H9 (cell line): ENCODE data around the gene FOLR2. TPM values are rescaled to one million over a fixed set of nuclear protein-coding genes. Genes with fewer than 3 reads are reported as not detected.

Experiments used
- DNase-seq: peaks from one replicate; pipeline ENCODE4 v3.0.0-alpha.2; 2017
- H2AFZ ChIP-seq: one replicate; pipeline ENCODE4 v1.6.1; 2013; ENCODE audit warnings: mild to moderate bottlenecking, low read length, control low read depth, moderate library complexity
- H2AK5ac ChIP-seq: 2 replicates; pipeline ENCODE4 v1.6.1; 2013; ENCODE audit warnings: low read length, control low read depth, mixed read lengths; ENCODE audit not compliant: insufficient read length
- H2BK120ac ChIP-seq: one replicate; pipeline ENCODE4 v1.6.1; 2013; ENCODE audit warnings: low read depth, mild to moderate bottlenecking, low read length, control low read depth, inconsistent platforms; ENCODE audit not compliant: poor library complexity, severe bottlenecking
- H2BK12ac ChIP-seq: 2 replicates; pipeline ENCODE4 v1.6.1; 2013; ENCODE audit warnings: low read length, control low read depth, mixed read lengths, low read depth; ENCODE audit not compliant: insufficient read length
- H2BK15ac ChIP-seq: 2 replicates; pipeline ENCODE4 v1.6.1; 2013; ENCODE audit warnings: low read depth, low read length, control low read depth
- H2BK20ac ChIP-seq: one replicate; pipeline ENCODE4 v1.6.1; 2013; ENCODE audit warnings: low read depth, mild to moderate bottlenecking, low read length, control low read depth, inconsistent platforms; ENCODE audit not compliant: poor library complexity, severe bottlenecking
- H2BK5ac ChIP-seq: 2 replicates; pipeline ENCODE4 v1.6.1; 2013; ENCODE audit warnings: low read length, control low read depth, mixed read lengths; ENCODE audit not compliant: insufficient read length
- H3K14ac ChIP-seq: 2 replicates; pipeline ENCODE4 v1.6.1; 2013; ENCODE audit warnings: low read length, control low read depth; ENCODE audit not compliant: insufficient read depth
- H3K18ac ChIP-seq: 2 replicates; pipeline ENCODE4 v1.6.1; 2013; ENCODE audit warnings: low read depth, mild to moderate bottlenecking, mixed read lengths, low read length, control low read depth; ENCODE audit not compliant: insufficient read length
- H3K23ac ChIP-seq: 2 replicates; pipeline ENCODE4 v1.6.1; 2013; ENCODE audit warnings: low read length, control low read depth, mixed read lengths, low read depth; ENCODE audit not compliant: insufficient read length
- H3K23me2 ChIP-seq: 2 replicates; pipeline ENCODE4 v1.6.1; 2013; ENCODE audit warnings: low read depth, mild to moderate bottlenecking, mixed read lengths, low read length, control low read depth; ENCODE audit not compliant: insufficient read length, poor library complexity, severe bottlenecking
- H3K27ac ChIP-seq: 2 replicates; pipeline ENCODE4 v1.5.1; 2013; ENCODE audit warnings: low read length, control low read depth, mixed read lengths, low read depth; ENCODE audit not compliant: insufficient read length
- H3K27me3 ChIP-seq: 2 replicates; pipeline ENCODE4 v1.6.1; 2013; ENCODE audit warnings: low read length, control low read depth, inconsistent platforms; ENCODE audit not compliant: insufficient read depth
- H3K4ac ChIP-seq: 2 replicates; pipeline ENCODE4 v1.6.1; 2013; ENCODE audit warnings: low read depth, mild to moderate bottlenecking, control low read depth, inconsistent platforms, low read length, moderate library complexity
- H3K4me1 ChIP-seq: 2 replicates; pipeline ENCODE4 v1.6.1; 2013; ENCODE audit warnings: low read length, control low read depth, inconsistent platforms; ENCODE audit not compliant: insufficient read depth
- H3K4me2 ChIP-seq: 2 replicates; pipeline ENCODE4 v1.6.1; 2013; ENCODE audit warnings: low read length, control low read depth, mixed read lengths; ENCODE audit not compliant: insufficient read length, insufficient read depth
- H3K56ac ChIP-seq: 2 replicates; pipeline ENCODE4 v1.6.1; 2013; ENCODE audit warnings: low read depth, mild to moderate bottlenecking, mixed read lengths, low read length, control low read depth; ENCODE audit not compliant: insufficient read length
- H3K79me1 ChIP-seq: 2 replicates; pipeline ENCODE4 v1.6.1; 2013; ENCODE audit warnings: low read depth, mild to moderate bottlenecking, moderate library complexity, low read length, control low read depth, inconsistent platforms; ENCODE audit not compliant: insufficient read depth, poor library complexity, severe bottlenecking
- H3K79me2 ChIP-seq: 2 replicates; pipeline ENCODE4 v1.6.1; 2013; ENCODE audit warnings: low read length, control low read depth, inconsistent platforms; ENCODE audit not compliant: insufficient read depth
- H3K9ac ChIP-seq: 2 replicates; pipeline ENCODE4 v1.6.1; 2013; ENCODE audit warnings: low read length, control low read depth, mixed read lengths; ENCODE audit not compliant: insufficient read length; ENCODE audit errors: extremely low read depth
- H3K9me3 ChIP-seq: one replicate; pipeline ENCODE4 v1.6.1; 2013; ENCODE audit warnings: low read depth, low read length, inconsistent platforms; ENCODE audit not compliant: control insufficient read depth
- H3T11ph ChIP-seq: one replicate; pipeline ENCODE4 v1.6.1; 2013; ENCODE audit warnings: mild to moderate bottlenecking, low read length, control low read depth, inconsistent platforms
- H4K20me1 ChIP-seq: one replicate; pipeline ENCODE4 v1.6.1; 2013; ENCODE audit not compliant: control insufficient read depth, insufficient read length, insufficient read depth
- H4K5ac ChIP-seq: 2 replicates; pipeline ENCODE4 v1.6.1; 2013; ENCODE audit warnings: low read depth, mild to moderate bottlenecking, mixed read lengths, low read length, control low read depth; ENCODE audit not compliant: insufficient read length
- H4K8ac ChIP-seq: replicated peaks from 2 replicates; pipeline ENCODE4 v1.6.1; 2013; ENCODE audit warnings: low read length, control low read depth, mixed read lengths, low read depth; ENCODE audit not compliant: insufficient read length
- H4K91ac ChIP-seq: 2 replicates; pipeline ENCODE4 v1.6.1; 2013; ENCODE audit warnings: low read depth, mild to moderate bottlenecking, moderate library complexity, mixed read lengths, low read length, control low read depth; ENCODE audit not compliant: insufficient read length
- H3K27ac Mint-ChIP-seq, 3 experiments: 2 replicates in 2 of 3; 3 replicates in 1 of 3; pipeline ENCODE4 v1.8.0; 2020 to 2021; ENCODE audit warnings: mixed read lengths in 3 of 3, mild to moderate bottlenecking in 1 of 3, moderate library complexity in 1 of 3
- H3K27me3 Mint-ChIP-seq: 2 replicates; pipeline ENCODE4 v1.8.0; 2021; ENCODE audit warnings: low read depth, mild to moderate bottlenecking, moderate library complexity, mixed read lengths
- H3K36me3 Mint-ChIP-seq, 3 experiments: 2 replicates in 2 of 3; 3 replicates in 1 of 3; pipeline ENCODE4 v1.8.0; 2020 to 2021; ENCODE audit warnings: low read depth in 3 of 3, mixed read lengths in 3 of 3; ENCODE audit not compliant: insufficient read depth in 1 of 3
- H3K4me1 Mint-ChIP-seq, 2 experiments: 2 replicates each; pipeline ENCODE4 v1.8.0; 2020; ENCODE audit warnings: mixed read lengths in 2 of 2
- H3K4me3 Mint-ChIP-seq, 2 experiments: 2 replicates in 1 of 2; 3 replicates in 1 of 2; pipeline ENCODE4 v1.8.0; 2020 to 2021; ENCODE audit warnings: mild to moderate bottlenecking in 2 of 2, mixed read lengths in 2 of 2, moderate library complexity in 1 of 2
- H3K9me3 Mint-ChIP-seq, 2 experiments: 2 replicates in 1 of 2; 3 replicates in 1 of 2; pipeline ENCODE4 v1.8.0; 2020; ENCODE audit warnings: mild to moderate bottlenecking in 2 of 2, mixed read lengths in 2 of 2, moderate library complexity in 1 of 2
- CTCF ChIP-seq: fragments of 200-600 bp; sonication (generic); conservative IDR thresholded peaks from 3 replicates; pipeline ENCODE4 v1.8.0; 2021; ENCODE audit warnings: antibody characterized with exemption, mild to moderate bottlenecking
- WGBS: extraction: QIAGEN DNeasy Blood & Tissue Kit; methylation state at CpG from one replicate; pipeline ENCODE4 v1.1.7; 2013; ENCODE audit warnings: missing lambda C conversion rate, low lambda C conversion rate, mixed read lengths; ENCODE audit not compliant: insufficient read length; ENCODE audit errors: extremely low coverage; 5-methylcytosine and 5-hydroxymethylcytosine counted together
- total RNA-seq: library from RNA; stranded (reverse); gene quantifications from 2 replicates; pipeline ENCODE4 v1.2.1, GENCODE V29; 2021

The FOLR2 gene
- total RNA-seq, 1 experiment from 2014 or later, result not detected

- WGBS, result no CpG with 5 or more reads among the region's 4 CpGs
- no peaks in the 10 kb centered on the region for H3K79me2 ChIP-seq
- no peak overlapping the region for H4K5ac ChIP-seq
- no peak overlapping the region for H4K8ac ChIP-seq
- no peak overlapping the region for H2BK120ac ChIP-seq
- no peak for TF ChIP-seq CTCF
- no peak overlapping the region for H3K4ac ChIP-seq
- H3K4me3 Mint-ChIP-seq, result no peak overlapping the region
- peaks cover 2% of the 10 kb centered on the region for H4K20me1 ChIP-seq
- H2AK5ac ChIP-seq, result no peak overlapping the region
- H3K27ac ChIP-seq, result no peak overlapping the region
- H3K14ac ChIP-seq, result no peak overlapping the region
- peak; percentile 21 for DNase-seq
- H3K9me3 ChIP-seq, result no peaks in the 10 kb centered on the region
- no peaks in the 10 kb centered on the region for H3K9me3 Mint-ChIP-seq
- H2BK20ac ChIP-seq, result no peak overlapping the region
- H3K27ac Mint-ChIP-seq, result no peak overlapping the region
- no peak overlapping the region for H2BK5ac ChIP-seq
- no peak overlapping the region for H3K23ac ChIP-seq
- peaks cover 29 to 80% (median 64%) of the 10 kb centered on the region in 3 experiments; a peak in 6 of 7 replicates for H3K36me3 Mint-ChIP-seq
- H2BK15ac ChIP-seq, result no peak overlapping the region
- H3K4me1 Mint-ChIP-seq, result peaks cover 17 to 18% of the 10 kb centered on the region in 2 experiments
- no peak overlapping the region for H3K18ac ChIP-seq
- peaks cover 3% of the 10 kb centered on the region for H3K27me3 Mint-ChIP-seq
- no peak overlapping the region for H4K91ac ChIP-seq
- no peak overlapping the region for H2BK12ac ChIP-seq
- H3K79me1 ChIP-seq, result no peaks in the 10 kb centered on the region
- peaks cover 12% of the 10 kb centered on the region for H3K23me2 ChIP-seq
- peaks cover 9% of the 10 kb centered on the region; the same call in 1 of the 2 replicates for H3K27me3 ChIP-seq
- H3K9ac ChIP-seq, result no peak overlapping the region
- H2AFZ ChIP-seq, result no peak overlapping the region
- H3K4me2 ChIP-seq, result no peak overlapping the region
- no peak overlapping the region for H3K56ac ChIP-seq
- peaks cover 3% of the 10 kb centered on the region; the same call in 1 of the 2 replicates for H3K4me1 ChIP-seq
- no peak overlapping the region for H3T11ph ChIP-seq
Observed at GRCh38 chr11:72234920-72235319, 18.3 kb downstream of the FOLR2 start.
